G401 (cell line): ENCODE measurements around the gene FAHD1. TPM values are rescaled to one million over a fixed set of nuclear protein-coding genes. Genes with fewer than 3 reads are reported as not detected.
A peak's percentile ranks its signal among the peaks of the same experiment; 100 is the strongest.
"Not testable (repeated sequence)": the region's sequence is repeated elsewhere in the genome, so short reads cannot be mapped to it uniquely, and the experiment has no call there.

Experiments
- DNase-seq: peaks from one replicate; pipeline ENCODE4 v3.0.0-alpha.2; 2015; ENCODE audit warnings: low spot score
- in situ Hi-C: cut with HindIII; loops from 2 replicates; pipeline ENCODE4 v1.10.0; 2016; ENCODE audit warnings: low sequenced_read_pairs, mixed read lengths
- total RNA-seq: library from RNA; depleted of rRNA; stranded (reverse); fragments of >200 nt; shearing (Covaris generic); gene quantifications from 2 replicates; pipeline ENCODE4 v1.2.3, GENCODE V29; 2014; rRNA removed

The FAHD1 gene
- total RNA-seq, 1 experiment from 2014 or later: 63.5 TPM

GRCh38 chr16:1871974-1872635, 45.1 kb downstream of the FAHD1 start, which contains the start of gene MEIOB:
Gene MEIOB (minus strand): TSS chr16:1872164. CDS start chr16:1868175, 3,989 bp downstream.
- in situ Hi-C loops: no loop called here
- DNase-seq: peak; percentile 8

GRCh38 chr16:1874854-1875253, 47.8 kb downstream of the FAHD1 start:
- DNase-seq: no peak
- in situ Hi-C loops: no loop called here

GRCh38 chr16:1876066-1876465, 49.1 kb downstream of the FAHD1 start:
- DNase-seq, in situ Hi-C loops: not testable (repeated sequence)

- no peak for DNase-seq
- in situ Hi-C loops: no loop called here
Measured at GRCh38 chr16:1876468-1876867, 49.5 kb downstream of the FAHD1 start.

- in situ Hi-C loops: no loop called here
- DNase-seq: no peak
Measured at GRCh38 chr16:1877089-1877488, 50.1 kb downstream of the FAHD1 start.

- in situ Hi-C loops: no loop called here
- no peak for DNase-seq
Measured at GRCh38 chr16:1877804-1878203, 50.8 kb downstream of the FAHD1 start.

GRCh38 chr16:1878256-1878655, 51.2 kb downstream of the FAHD1 start:
- in situ Hi-C loops: no loop called here

More at GRCh38 chr16:1878256-1878655, 51.2 kb downstream of the FAHD1 start:
- no peak for DNase-seq

Other genes with a start within 250 kb of the FAHD1 start
- gene IFT140, start 215.1 kb upstream of the FAHD1 start, total RNA-seq: 30.5 and 37.3 TPM in 2 replicates
- 4.5 and 7.6 TPM in 2 replicates for gene CRAMP1, start 214.8 kb upstream of the FAHD1 start, total RNA-seq
- gene JPT2, start 148.9 kb upstream of the FAHD1 start, total RNA-seq: 154 and 199 TPM in 2 replicates
- 20.6 and 27.7 TPM in 2 replicates for gene MAPK8IP3, start 121.0 kb upstream of the FAHD1 start, total RNA-seq
- gene NME3, start 55.7 kb upstream of the FAHD1 start, total RNA-seq: 64.4 and 76.9 TPM in 2 replicates
- gene EME2, start 54.4 kb upstream of the FAHD1 start, total RNA-seq: 10.4 and 10.6 TPM in 2 replicates
- gene MRPS34, start 54.1 kb upstream of the FAHD1 start, total RNA-seq: 276 and 281 TPM in 2 replicates
- gene SPSB3, start 44.6 kb upstream of the FAHD1 start, total RNA-seq: 14.0 and 27.3 TPM in 2 replicates
- gene NUBP2, start 44.2 kb upstream of the FAHD1 start, total RNA-seq: 128 and 160 TPM in 2 replicates
- 0.31 TPM in 1 of 2 replicates, not detected in the other for gene IGFALS, start 33.5 kb upstream of the FAHD1 start, total RNA-seq
- gene HAGH, start 381 bp upstream of the FAHD1 start, total RNA-seq: 81.3 and 108 TPM in 2 replicates
- 81.1 and 105 TPM in 2 replicates for gene MEIOB, start 45.0 kb downstream of the FAHD1 start, total RNA-seq
- 1.2 and 9.8 TPM in 2 replicates for gene HS3ST6, start 91.2 kb downstream of the FAHD1 start, total RNA-seq
- 72.3 and 79.3 TPM in 2 replicates for gene MSRB1, start 116.0 kb downstream of the FAHD1 start, total RNA-seq
- not detected in 2 replicates for gene RPL3L, start 127.5 kb downstream of the FAHD1 start, total RNA-seq
- gene NDUFB10, start 132.3 kb downstream of the FAHD1 start, total RNA-seq: 339 and 361 TPM in 2 replicates
- 10,196 and 11,503 TPM in 2 replicates for gene RPS2, start 137.6 kb downstream of the FAHD1 start, total RNA-seq
- gene RNF151, start 139.7 kb downstream of the FAHD1 start, total RNA-seq: not detected in 2 replicates
- gene TBL3, start 144.8 kb downstream of the FAHD1 start, total RNA-seq: 78.6 and 84.2 TPM in 2 replicates
- not detected in 2 replicates for gene NOXO1, start 154.3 kb downstream of the FAHD1 start, total RNA-seq
- gene GFER, start 157.0 kb downstream of the FAHD1 start, total RNA-seq: 41.8 and 51.5 TPM in 2 replicates
- gene SYNGR3, start 162.8 kb downstream of the FAHD1 start, total RNA-seq: 30.5 and 36.7 TPM in 2 replicates
- gene ZNF598, start 182.6 kb downstream of the FAHD1 start, total RNA-seq: 58.0 and 72.1 TPM in 2 replicates
- gene NPW, start 192.6 kb downstream of the FAHD1 start, total RNA-seq: not detected in 2 replicates
- gene NHERF2, start 199.7 kb downstream of the FAHD1 start, total RNA-seq: 20.5 and 28.9 TPM in 2 replicates
- gene NTHL1, start 220.6 kb downstream of the FAHD1 start, total RNA-seq: 25.2 and 36.6 TPM in 2 replicates
- gene TSC2, start 220.8 kb downstream of the FAHD1 start, total RNA-seq: 23.3 and 36.4 TPM in 2 replicates